Gastroesophageal sphincter (tissue), 4 donors: ENCODE measurements around the gene ICAM5. TPM values are rescaled to one million over a fixed set of nuclear protein-coding genes. Genes with fewer than 3 reads are reported as not detected.

Experiments
- ATAC-seq: fragments of 150-250 bp; one replicate; pipeline ENCODE4 v1.9.1; 2016; ENCODE audit warnings: mild to moderate bottlenecking, moderate library complexity
- H3K27ac ChIP-seq, 4 donors: fragments of 200-600 bp; sonication (generic) in 3 of 4; 1 replicate in 3 of 4; 2 replicates in 1 of 4; pipeline ENCODE4 v1.5.1; 2016 to 2019
- H3K27me3 ChIP-seq: fragments of 200-600 bp; sonication (generic); one replicate; pipeline ENCODE4 v1.5.1; 2019
- H3K36me3 ChIP-seq, 2 donors: fragments of 200-600 bp; sonication (generic); one replicate each; pipeline ENCODE4 v1.5.1; 2019; ENCODE audit warnings: control low read depth in 1 of 2
- H3K4me1 ChIP-seq, 3 donors: fragments of 200-600 bp; sonication (generic); 1 replicate in 2 of 3; 2 replicates in 1 of 3; pipeline ENCODE4 v1.5.1; 2016 to 2019; ENCODE audit warnings: control low read depth in 2 of 3
- H3K4me3 ChIP-seq, 2 donors: fragments of 200-600 bp; sonication (generic); one replicate each; pipeline ENCODE4 v1.5.1; 2019; ENCODE audit warnings: mild to moderate bottlenecking in 1 of 2, moderate library complexity in 1 of 2
- H3K9me3 ChIP-seq, 3 donors: fragments of 200-600 bp; sonication (generic); one replicate each; pipeline ENCODE4 v1.5.1; 2017 to 2019; ENCODE audit warnings: control low read depth in 2 of 3
- CTCF ChIP-seq, 4 experiments: fragments of 200-600 bp in 2 of 4; fragments of 450-650 bp in 2 of 4; sonication (generic) in 1 of 4; IDR thresholded peaks; one replicate each; pipeline ENCODE4 v1.5.1; 2017 to 2019; ENCODE audit warnings: antibody characterized with exemption in 4 of 4, mild to moderate bottlenecking in 2 of 4, moderate library complexity in 2 of 4
- EP300 ChIP-seq: sonication (generic); formaldehyde crosslinking; IDR thresholded peaks from one replicate; pipeline ENCODE4 v1.6.1; 2017; ENCODE audit warnings: antibody characterized with exemption, mild to moderate bottlenecking
- POLR2A ChIP-seq, 2 donors: fragments of 450-650 bp; IDR thresholded peaks; one replicate each; pipeline ENCODE4 v1.6.1; 2017; ENCODE audit warnings: antibody characterized with exemption in 2 of 2, mild to moderate bottlenecking in 2 of 2, moderate library complexity in 1 of 2
- POLR2AphosphoS5 ChIP-seq: sonication (generic); formaldehyde crosslinking; IDR thresholded peaks from one replicate; pipeline ENCODE4 v1.6.1; 2017; ENCODE audit warnings: antibody characterized with exemption
- whole genome bisulfite sequencing, 2 donors: methylation state at CpG; one replicate each; pipeline ENCODE4 v1.1.5; 2018; ENCODE audit warnings: low coverage in 1 of 2; 5-methylcytosine and 5-hydroxymethylcytosine counted together
- total RNA-seq, 4 donors: library from RNA; depleted of rRNA; stranded (reverse); fragments of >200 nt; gene quantifications; one replicate each; pipeline ENCODE4 v1.1.0, GENCODE V29; 2016

The ICAM5 gene
- total RNA-seq, 4 donors from 2014 or later: 0.12 to 0.54 (median 0.47) TPM; not detected in 1

- Histone ChIP-seq H3K9me3 (no peaks in the 10 kb centered on the region), H3K27me3 (no peaks in the 10 kb centered on the region), H3K36me3 (peaks cover 0 to 51% of the 10 kb centered on the region in 2 donors), H3K27ac (peak overlapping the region in 3 of 4 donors; percentile 55 to 76 (median 73)), H3K4me3 (peak overlapping the region in 1 of 2 donors; percentile 90), H3K4me1 (peaks cover 0 to 21% (median 8%) of the 10 kb centered on the region in 3 donors)
- no peak for ATAC-seq
- 33 to 86% methylated on average over 2 to 4 of the region's 19 CpGs for WGBS, 2 donors
- TF ChIP-seq POLR2A (IDR thresholded peaks at IDR 0.05): no peak
- no peak for TF ChIP-seq EP300
- TF ChIP-seq CTCF (IDR thresholded peaks at IDR 0.05): no peak
- TF ChIP-seq POLR2AphosphoS5: no peak
Observed at GRCh38 chr19:10316229-10317044, 26.7 kb downstream of the ICAM5 start.

GRCh38 chr19:10317045-10317856 lies 27.5 kb downstream of the ICAM5 start:
- no peak for TF ChIP-seq POLR2AphosphoS5
- TF ChIP-seq POLR2A (IDR thresholded peaks at IDR 0.05): no peak
- no peak for TF ChIP-seq EP300
- no peak for TF ChIP-seq CTCF (IDR thresholded peaks at IDR 0.05)
- Histone ChIP-seq H3K27ac (no peak overlapping the region), H3K27me3 (no peaks in the 10 kb centered on the region), H3K4me3 (no peak overlapping the region), H3K9me3 (no peaks in the 10 kb centered on the region), H3K36me3 (peaks cover 0 to 59% of the 10 kb centered on the region in 2 donors), H3K4me1 (peaks cover 0 to 21% (median 8%) of the 10 kb centered on the region in 3 donors)
- ATAC-seq: no peak
- WGBS, 2 donors: 76 to 100% methylated on average over 1 to 15 of the region's 29 CpGs

GRCh38 chr19:10317857-10318462 lies 28.2 kb downstream of the ICAM5 start:
- Histone ChIP-seq H3K4me3 (no peak overlapping the region), H3K27me3 (no peaks in the 10 kb centered on the region), H3K27ac (no peak overlapping the region), H3K36me3 (peaks cover 0 to 67% of the 10 kb centered on the region in 2 donors), H3K4me1 (peaks cover 0 to 21% (median 8%) of the 10 kb centered on the region in 3 donors), H3K9me3 (no peaks in the 10 kb centered on the region)
- TF ChIP-seq POLR2A (IDR thresholded peaks at IDR 0.05) (no peak), EP300 (no peak), POLR2AphosphoS5 (no peak), CTCF (IDR thresholded peaks at IDR 0.05) (no peak)
- no peak for ATAC-seq
- WGBS, 2 donors: 88 to 100% methylated on average over 2 to 3 of the region's 15 CpGs

GRCh38 chr19:10318807-10319682 lies 29.3 kb downstream of the ICAM5 start:
- TF ChIP-seq POLR2A (IDR thresholded peaks at IDR 0.05) (no peak), POLR2AphosphoS5 (no peak), CTCF (IDR thresholded peaks at IDR 0.05) (no peak), EP300 (no peak)
- H3K36me3 ChIP-seq: peaks cover 0 to 77% of the 10 kb centered on the region in 2 donors

More at GRCh38 chr19:10318807-10319682, 29.3 kb downstream of the ICAM5 start:
- ATAC-seq: no peak
- Histone ChIP-seq H3K4me1 (peaks cover 0 to 20% (median 8%) of the 10 kb centered on the region in 3 donors), H3K9me3 (no peaks in the 10 kb centered on the region), H3K27ac (no peak overlapping the region), H3K27me3 (no peaks in the 10 kb centered on the region), H3K4me3 (no peak overlapping the region)
- 85 to 100% methylated on average over 2 to 6 of the region's 13 CpGs for WGBS, 2 donors
